Tibial nerve (tissue), 4 donors: ENCODE data around the gene LRIG2. TPM values are rescaled to one million over a fixed set of nuclear protein-coding genes. Genes with fewer than 3 reads are reported as not detected.

Source experiments
- DNase-seq, 2 donors: peaks; one replicate each; pipeline ENCODE4 v3.0.0-alpha.2; 2019; ENCODE audit warnings: low spot score in 2 of 2
- H3K27ac ChIP-seq, 4 donors: fragments of 200-600 bp; sonication (generic) in 3 of 4; one replicate each; pipeline ENCODE4 v1.5.1; 2017 to 2019; ENCODE audit warnings: mild to moderate bottlenecking in 1 of 4
- H3K27me3 ChIP-seq, 2 donors: fragments of 200-600 bp; sonication (generic) in 1 of 2; one replicate each; pipeline versions ENCODE4 v1.5.1 to v1.6.0; 2017 to 2019
- H3K36me3 ChIP-seq, 3 donors: fragments of 200-600 bp; sonication (generic); one replicate each; pipeline ENCODE4 v1.5.1; 2018 to 2019
- H3K4me1 ChIP-seq, 4 donors: fragments of 200-600 bp; sonication (generic) in 3 of 4; one replicate each; pipeline ENCODE4 v1.5.1; 2017 to 2019
- H3K4me3 ChIP-seq, 4 donors: fragments of 200-600 bp; sonication (generic) in 3 of 4; one replicate each; pipeline ENCODE4 v1.5.1; 2017 to 2019; ENCODE audit warnings: mild to moderate bottlenecking in 1 of 4, moderate library complexity in 1 of 4
- H3K9me3 ChIP-seq, 4 donors: fragments of 200-600 bp; sonication (generic) in 3 of 4; one replicate each; pipeline ENCODE4 v1.5.1; 2017 to 2019
- EP300 ChIP-seq, 2 donors: sonication (generic); formaldehyde crosslinking; IDR thresholded peaks; one replicate each; pipeline ENCODE4 v1.6.1; 2017; ENCODE audit warnings: antibody characterized with exemption in 2 of 2, mild to moderate bottlenecking in 1 of 2
- WGBS, 2 donors: methylation state at CpG; one replicate each; pipeline ENCODE4 v1.1.5; 2018; 5-methylcytosine and 5-hydroxymethylcytosine counted together
- total RNA-seq, 4 donors: library from RNA; depleted of rRNA; stranded (reverse); fragments of >200 nt; gene quantifications; one replicate each; pipeline ENCODE4 v1.1.0, GENCODE V29; 2016
- TF ChIP-seq, protein P1 (sequence below), 5 experiments: fragments of 200-600 bp in 3 of 5; fragments of 450-650 bp in 2 of 5; sonication (generic) in 3 of 5; IDR thresholded peaks; one replicate each; pipeline ENCODE4 v1.5.1; 2016 to 2019; ENCODE audit warnings: antibody characterized with exemption in 5 of 5, mild to moderate bottlenecking in 3 of 5, moderate library complexity in 2 of 5

The LRIG2 gene
- total RNA-seq, 4 donors from 2014 or later = 22.2 to 75.9 (median 25.3) TPM

DNA sequence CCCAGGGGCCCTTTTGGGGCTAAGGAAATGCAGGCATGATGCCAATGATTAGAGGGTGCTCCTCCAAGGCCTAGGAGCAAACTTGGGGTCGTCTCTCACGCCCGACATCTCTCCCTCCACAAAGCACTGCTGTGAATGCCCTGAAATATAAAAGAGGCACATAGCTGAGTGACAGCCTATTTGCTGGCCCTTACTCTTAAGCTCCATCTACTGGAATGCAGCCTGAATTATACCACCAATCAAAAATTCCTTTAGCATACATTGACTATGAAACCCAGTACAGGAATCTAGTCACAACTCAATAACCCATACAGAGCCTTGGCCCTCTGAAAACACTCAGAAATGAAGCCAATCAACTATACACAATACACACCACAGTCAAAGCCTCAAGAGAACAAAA is 105.5 kb downstream of the LRIG2 start:
- 46 to 52% methylated on average over 3 of the region's 3 CpGs for WGBS, 2 donors

More for the DNA sequence above, 105.5 kb downstream of the LRIG2 start:
- no peak overlapping the region for H3K27ac ChIP-seq
- DNase-seq = no peak
- TF ChIP-seq EP300 (IDR thresholded peaks at IDR 0.05) = no peak
- TF ChIP-seq, protein P1, sequence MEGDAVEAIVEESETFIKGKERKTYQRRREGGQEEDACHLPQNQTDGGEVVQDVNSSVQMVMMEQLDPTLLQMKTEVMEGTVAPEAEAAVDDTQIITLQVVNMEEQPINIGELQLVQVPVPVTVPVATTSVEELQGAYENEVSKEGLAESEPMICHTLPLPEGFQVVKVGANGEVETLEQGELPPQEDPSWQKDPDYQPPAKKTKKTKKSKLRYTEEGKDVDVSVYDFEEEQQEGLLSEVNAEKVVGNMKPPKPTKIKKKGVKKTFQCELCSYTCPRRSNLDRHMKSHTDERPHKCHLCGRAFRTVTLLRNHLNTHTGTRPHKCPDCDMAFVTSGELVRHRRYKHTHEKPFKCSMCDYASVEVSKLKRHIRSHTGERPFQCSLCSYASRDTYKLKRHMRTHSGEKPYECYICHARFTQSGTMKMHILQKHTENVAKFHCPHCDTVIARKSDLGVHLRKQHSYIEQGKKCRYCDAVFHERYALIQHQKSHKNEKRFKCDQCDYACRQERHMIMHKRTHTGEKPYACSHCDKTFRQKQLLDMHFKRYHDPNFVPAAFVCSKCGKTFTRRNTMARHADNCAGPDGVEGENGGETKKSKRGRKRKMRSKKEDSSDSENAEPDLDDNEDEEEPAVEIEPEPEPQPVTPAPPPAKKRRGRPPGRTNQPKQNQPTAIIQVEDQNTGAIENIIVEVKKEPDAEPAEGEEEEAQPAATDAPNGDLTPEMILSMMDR (IDR thresholded peaks at IDR 0.05) = no peak
- peaks cover 0 to 3% (median 0%) of the 10 kb centered on the region in 4 donors for H3K9me3 ChIP-seq
- H3K4me1 ChIP-seq = no peaks in the 10 kb centered on the region
- no peak overlapping the region for H3K4me3 ChIP-seq
- H3K36me3 ChIP-seq = no peaks in the 10 kb centered on the region
- no peaks in the 10 kb centered on the region for H3K27me3 ChIP-seq

Other genes with a start within 250 kb of the LRIG2 start
- 10 to 100 TPM; 13.1 to 20.7 (median 15.7) TPM for gene SLC16A1, start 117.0 kb upstream of the LRIG2 start, total RNA-seq